ENCODE results near the gene TMX2.

Gene TMX2

DNA sequence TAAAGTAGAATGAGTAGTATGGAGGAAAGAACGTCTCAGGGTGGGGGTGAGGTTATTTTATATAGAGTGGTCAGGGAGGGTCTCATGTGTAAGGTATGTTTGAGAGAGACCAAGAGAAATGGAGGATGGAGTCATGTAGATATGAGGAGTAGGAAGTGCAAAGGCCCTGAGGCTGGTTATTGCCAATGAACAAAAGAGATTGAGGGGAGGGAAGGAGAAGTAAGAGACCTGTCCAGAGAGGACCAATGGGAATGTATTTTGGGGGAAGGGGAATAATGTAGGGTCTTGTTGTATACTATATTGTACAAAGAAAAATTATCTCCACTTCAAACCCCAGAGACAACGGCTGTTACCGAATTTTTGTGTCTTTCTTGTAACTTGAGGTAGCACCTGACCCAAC lies 59.0 kb downstream of the TMX2 start:
- DNase-seq, result no peak

DNA sequence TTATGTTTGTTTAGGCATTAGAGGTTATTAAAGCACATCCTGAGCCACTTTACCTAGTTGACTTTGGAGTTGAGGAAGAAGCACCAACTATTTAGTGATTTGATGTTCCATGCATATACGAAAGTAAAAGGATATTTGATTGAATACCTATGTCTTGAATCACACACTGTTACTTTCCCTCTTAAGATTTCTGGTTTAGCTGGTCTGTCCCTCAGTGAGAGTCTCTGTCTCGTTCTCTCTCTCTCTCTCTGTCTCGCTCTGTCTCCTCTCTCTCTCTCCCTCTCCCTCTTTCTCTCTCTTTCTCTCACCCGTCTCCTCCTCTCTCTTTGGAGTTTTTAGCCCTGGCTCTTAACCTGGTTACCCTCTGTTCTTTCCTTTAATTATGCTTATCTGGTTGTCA lies 60.2 kb downstream of the TMX2 start:
- peak; percentile 9 for DNase-seq

DNA sequence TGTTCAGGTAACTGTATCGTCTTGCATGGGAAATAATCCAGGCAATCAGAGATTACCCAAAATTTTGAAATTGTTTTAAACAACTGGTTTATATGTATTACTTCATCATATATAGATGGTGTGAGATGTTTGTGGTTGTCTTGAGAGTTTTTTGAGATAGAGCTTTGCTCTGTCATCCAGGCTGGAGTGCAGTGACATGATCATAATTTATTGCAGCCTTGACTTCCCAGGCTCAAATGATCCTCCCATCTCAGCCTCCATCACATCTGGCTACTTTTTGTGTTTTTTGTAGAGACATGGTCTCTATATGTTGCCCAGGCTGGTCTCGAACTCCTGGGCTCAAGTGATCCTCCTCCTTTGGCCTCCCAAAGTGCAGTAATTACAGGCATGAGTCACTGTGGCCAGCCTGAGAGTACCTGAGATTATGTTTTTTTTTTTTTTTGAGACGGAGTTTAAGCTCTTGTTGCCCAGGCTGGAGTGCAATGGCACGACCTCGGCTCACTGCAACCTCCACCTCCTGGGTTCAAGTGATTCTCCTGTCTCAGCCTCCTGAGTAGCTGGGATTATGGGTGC lies 60.7 kb downstream of the TMX2 start:
- peak; percentile 32 for DNase-seq

DNA sequence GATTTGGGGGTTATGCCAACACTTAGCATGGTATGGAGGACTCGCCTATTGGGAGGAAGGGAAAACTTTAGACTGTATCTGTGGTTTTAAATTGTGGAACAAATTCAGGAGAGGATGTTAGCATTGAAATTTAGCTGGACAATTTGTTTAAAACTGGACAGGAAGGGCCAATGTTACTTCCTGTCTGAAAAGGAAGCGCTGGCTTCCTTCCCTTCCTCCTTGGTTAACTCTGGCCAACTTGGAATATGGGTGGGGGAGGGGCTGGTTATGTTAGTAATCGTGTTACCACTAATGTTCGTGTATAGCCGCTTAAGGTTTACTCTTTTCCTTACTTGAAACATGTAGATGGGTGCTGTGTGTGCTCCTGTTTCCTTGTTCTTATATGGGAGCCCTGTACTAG lies 63.1 kb downstream of the TMX2 start:
- no peak for DNase-seq

DNA sequence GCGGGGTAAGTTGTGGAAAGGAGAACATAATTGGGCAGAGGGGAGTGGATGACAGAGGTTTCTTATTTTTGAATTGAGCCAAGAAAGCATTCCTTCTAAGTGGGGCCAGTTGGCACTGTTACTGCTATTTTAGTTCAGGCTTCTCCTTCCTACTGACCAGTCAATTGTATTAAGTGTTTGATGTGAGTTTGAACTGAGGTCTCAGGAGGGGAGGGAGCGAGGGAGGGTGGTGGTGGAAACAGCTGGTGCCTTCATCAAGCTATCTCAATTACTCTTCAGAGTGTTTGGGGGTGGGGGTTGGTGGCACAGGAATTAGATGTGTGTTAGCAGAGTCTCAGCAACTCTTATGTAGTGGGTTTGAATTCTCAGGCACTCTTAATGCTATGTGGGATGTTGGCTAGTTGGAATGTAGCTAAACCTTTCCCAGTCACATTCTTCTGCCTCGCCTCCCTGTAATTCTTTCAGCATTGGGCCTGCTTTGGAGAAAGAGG lies 63.7 kb downstream of the TMX2 start:
- DNase-seq, result peak; percentile 82

DNA sequence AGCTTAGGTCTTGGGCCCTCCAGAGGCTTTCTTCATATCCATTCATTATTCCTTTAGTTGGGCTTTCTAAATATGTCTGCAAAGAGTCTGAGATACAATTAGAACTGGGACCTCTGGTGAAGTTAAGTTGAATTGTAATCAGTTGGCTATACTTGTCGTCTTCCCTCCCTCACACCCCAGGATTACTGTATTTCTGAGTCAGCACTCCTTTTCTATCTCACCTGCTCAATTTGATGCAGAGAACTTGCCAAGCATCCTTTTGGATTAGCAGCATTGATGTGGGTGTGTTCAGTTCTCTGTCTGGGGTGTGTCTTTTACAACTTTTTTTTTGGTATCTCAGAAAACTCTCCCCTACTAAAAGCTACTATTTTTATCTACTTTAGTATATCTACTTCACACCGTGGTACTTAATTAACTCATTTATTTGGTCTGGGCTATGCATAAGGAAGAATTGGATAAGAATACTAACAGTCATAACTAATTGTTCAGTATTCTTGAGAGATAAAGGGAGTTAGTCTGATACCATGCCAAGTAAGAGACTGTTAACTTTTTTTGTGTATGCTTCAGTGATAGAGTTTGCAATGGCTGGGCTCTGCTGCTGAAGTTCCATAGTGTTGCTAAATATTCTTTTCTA lies 64.3 kb downstream of the TMX2 start:
- DNase-seq, result peak; percentile 59

DNA sequence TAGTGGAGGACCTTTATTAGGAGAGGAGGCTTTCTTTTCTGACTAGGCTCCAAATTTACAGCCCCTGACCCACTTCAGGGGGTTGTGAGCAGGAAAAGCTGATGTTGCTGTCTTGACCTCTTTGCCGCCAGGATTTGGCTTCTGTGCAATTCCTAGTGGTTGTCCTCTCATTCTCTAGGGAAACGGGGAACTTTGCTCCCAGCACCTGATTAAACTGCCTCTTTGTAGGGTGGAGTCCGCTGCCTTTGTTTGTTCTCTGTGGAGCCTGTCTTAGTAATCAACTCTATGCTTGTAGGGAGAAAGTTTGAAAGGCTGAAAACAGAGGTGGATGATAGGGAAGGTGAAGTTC lies 65.5 kb downstream of the TMX2 start:
- DNase-seq, result no peak

DNA sequence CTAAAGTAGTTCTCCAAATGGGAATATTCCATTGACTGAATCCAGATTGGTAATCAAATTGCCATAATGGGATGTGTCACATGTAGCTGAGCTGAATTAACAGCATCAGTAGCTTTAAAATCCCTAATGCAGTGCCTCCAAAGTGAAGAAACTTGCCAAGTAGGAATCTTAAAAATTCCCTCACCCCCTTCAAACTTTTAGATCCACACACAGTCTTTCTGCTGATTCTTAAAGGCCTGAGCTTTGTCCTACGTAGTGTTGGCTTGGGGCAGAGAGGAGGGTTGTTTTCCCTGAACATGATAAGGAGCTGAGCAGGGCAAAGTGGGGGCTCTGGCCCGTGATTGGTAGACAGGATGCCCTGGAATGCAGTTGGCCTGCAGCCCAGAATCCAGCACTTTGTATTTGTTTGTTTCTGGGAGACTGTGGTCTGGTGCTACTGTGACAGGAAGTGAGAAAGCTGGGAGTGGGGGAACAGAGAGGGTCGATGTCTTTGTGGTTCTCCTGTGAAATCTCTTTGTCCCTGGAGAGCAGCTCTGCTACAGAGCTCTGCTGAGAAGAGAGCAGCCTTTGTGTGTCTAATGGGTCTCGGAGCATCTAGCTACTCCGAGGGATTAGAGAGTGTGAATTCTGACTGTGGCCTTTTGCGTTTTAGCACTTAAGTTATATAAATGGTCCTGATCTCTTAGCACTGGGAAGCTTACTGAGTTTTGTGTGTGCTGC lies 66.1 kb downstream of the TMX2 start:
- peak; percentile 99 for DNase-seq

DNA sequence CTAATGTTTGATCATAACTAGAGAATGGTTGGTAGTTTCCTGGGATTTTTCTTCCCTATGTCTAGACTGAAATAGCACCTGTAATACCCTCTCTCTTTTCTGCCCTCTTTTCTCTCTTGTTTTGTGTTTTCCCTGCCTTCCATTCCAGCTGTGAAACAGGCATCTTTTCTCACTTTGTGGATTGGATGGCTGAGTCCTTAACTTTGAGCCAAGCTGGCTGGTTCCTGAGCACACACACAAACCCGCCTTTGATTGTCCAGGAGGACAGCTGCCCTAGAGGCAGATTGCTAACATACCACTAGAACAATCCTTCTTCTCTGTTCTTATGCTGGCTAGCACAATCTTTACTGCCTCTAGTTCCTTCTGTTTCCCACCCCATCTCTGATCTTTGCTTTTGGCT lies 66.9 kb downstream of the TMX2 start:
- peak; percentile 67 for DNase-seq

DNA sequence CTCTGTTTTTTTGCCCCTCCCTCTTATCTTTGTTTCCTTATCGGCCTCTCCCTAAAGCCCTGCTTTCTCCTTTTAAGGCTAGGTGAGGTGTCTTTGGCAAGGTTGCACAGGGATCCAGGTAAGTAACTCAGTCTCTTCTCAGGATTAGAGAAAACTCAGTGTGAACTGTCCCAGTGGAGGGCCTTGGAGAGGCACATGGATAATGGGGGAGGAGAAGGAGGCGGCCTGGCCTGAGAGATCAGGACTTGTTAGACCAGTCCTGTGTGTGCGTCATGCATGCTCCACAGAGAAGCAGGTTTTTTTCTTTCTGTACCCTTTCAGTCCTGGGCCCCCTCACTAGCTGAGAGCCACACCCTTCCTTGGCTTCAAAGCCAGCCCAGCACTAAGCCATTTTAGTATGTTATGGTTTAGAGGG lies 69.1 kb downstream of the TMX2 start:
- DNase-seq, result no peak

DNA sequence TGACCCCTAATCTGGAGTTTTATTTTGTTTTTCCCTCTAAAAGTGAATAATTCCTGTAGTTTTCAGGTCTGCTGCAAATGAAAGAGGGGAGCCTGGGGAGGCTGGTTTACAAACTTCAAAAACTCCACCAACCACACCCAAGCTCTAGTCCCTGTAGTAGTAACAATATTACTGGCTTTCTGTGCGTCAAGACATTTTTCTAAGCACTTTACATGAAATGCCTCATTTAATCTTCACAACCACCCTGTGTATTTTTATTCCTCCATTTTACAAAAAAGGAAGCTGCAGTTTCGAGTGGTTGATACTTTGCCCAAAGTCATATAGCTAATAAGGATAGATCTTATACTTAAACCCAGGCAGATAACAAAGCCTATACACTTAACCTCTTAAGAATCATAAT lies 72.7 kb downstream of the TMX2 start:
- DNase-seq, result no peak

DNA sequence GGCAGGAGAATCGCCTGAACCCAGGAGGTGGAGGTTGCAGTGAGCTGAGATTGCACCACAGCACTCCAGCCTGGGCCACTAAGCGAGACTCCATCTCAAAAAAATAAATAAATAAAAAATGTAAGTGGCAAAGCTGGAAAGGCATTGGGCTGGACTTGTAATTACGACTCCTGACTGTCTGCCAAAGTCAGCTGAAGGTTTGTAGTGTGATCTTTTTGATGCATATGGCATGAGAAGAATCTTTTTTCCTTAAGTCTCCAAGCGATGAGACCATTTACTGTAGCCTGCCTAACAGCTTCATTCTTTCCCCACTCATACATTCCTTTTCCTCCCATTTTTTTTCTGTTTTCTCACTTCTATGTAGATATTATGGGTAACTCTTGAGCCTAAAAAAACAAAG lies 74.0 kb downstream of the TMX2 start:
- no peak for DNase-seq

DNA sequence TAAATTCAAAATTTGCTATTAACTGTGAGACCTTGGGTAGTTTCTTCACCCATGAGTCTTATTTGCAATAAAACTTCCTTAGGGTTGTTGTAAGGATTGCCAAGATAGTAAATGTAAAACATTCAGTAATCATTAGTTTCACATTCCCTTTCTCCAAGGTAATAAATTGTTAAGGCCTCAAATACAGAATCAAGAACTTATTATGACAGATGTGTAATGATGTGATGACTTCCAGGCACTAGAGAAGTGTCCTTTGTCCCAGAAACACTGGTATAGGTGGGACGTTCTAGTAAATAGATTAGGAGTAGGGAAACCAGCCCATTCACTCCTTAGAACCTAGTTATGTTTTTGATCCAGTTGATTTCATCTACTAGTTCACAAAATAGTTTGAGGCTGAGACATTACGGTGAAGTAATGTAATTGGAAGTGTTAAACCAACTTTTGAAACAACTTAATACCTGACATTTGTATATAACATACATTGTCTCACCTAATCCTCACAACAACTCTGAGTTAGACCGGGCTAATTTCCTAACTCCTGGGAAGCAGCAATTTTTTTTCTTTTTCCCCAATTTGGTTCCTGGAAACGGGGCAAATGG lies 74.7 kb downstream of the TMX2 start:
- DNase-seq, result no peak

DNA sequence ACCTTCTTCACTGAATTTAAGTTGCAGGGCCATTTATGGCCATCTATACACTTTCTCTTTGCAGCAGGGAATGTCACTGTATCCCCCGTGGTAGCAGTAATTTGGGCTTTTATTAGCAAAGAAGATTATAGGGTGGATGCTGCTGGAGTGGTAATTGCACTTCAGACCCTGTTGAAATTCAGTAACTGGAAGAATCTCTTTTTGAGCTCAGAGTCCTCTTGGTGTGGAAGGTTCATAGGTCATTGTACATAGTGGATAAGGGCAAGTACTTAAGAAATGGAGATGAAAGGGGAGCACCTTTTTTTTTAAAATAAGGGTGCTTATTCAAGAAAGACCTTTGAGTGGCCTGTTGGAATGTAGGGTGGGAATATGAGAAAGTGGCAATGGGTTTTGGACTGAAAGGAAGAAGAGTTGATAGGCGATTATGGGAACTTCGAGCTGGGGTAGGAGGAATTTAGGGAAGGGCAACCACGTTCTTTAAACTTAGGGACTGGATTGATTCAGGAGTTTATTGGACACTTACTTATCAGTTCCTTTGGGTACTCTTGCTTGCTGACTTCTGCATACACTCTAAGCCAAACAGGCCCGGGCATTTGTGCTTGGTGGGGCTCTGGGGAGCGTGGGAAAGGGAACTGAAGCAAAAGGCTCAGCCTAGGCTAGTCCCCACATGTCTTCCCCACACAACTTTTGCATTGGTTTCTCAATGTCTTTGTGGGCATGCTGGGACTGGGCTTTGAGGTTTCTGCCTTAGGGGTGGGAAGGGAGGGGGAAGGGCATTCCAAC lies 75.7 kb downstream of the TMX2 start:
- DNase-seq, result no peak

DNA sequence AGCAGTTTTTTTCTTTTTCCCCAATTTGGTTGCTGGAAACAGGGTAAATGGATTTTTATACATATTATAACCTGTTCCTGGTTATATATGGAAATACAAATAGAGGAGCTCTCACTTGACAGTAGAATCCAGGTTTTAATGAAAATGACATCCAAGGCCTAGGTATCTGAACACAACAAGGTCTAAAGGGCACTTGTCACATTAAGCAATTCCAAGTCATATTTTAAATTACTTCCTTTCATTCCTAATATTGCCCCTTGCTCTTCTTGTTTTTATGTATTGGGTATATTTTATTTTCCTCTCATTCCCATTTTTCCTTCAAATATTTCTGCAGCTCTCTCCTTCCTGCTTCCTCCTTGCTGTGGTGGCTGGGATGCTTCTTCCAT lies 76.3 kb downstream of the TMX2 start:
- no peak for DNase-seq
